ENCODE measurements around the gene CC2D2A.

The CC2D2A gene

DNA sequence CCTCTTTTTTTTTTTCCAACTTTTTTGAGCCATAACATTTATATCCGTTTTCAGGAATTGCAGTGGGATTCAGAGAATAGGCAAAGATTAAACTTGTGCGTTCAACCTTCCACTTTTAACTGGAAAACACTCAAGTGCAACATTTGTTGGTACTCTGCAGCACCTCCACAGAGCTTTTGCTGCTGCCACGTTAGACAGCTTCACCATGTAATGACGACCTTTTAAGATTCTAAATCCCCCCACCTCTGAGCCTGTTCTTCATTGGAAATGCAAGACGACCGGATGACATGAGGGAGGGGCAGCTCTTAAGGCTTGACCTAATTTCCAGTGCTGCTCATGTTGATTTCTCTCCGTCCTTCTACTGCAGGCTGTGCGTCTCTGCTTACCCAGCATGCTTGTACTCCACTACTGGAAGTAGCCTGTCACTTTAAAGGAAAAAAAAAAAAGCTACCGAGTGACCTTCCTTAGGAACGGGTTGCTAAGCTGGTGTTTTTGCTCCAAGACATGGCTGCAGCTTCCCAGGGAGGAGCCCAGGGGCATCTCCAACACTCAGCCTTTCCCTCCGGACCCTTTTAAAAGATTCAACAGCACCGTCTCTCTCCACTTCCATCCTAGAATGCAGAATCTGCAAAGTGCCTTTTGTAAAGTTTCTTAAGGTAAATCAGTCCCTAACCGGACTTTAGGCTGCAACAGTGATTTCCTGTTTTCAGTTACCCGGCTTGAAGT, at the start of gene CC2D2A:
CC2D2A (plus strand) TSS at position 481 of the 726 bp plus-strand sequence. CDS start 6,051 bp downstream, outside the sequence.
- DNase-seq (ENCODE audit: low read depth in 2 of 3, low spot score in 1 of 3) = no peak

DNA sequence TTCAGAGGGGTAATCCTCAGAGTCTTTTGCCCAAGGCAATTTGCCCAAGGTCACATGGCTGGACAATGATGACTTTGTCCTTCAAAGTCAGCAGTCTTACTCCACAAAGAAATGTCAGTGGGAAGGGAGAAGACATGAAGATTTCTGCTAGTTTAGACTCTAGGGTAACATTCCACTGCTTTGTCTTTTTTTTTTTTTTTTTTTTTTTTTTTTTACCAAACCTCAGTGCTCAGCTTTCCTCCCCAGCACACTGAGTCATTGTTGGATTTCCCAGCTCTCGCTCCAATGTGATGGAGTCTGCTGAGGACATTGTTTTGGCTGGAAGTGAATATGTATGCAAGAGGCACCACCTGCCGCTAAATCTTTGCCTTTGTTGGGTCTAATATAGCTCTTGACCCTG, 49.0 kb upstream of the CC2D2A start:
- no peak for DNase-seq (ENCODE audit: low read depth in 2 of 3, low spot score in 1 of 3)

DNA sequence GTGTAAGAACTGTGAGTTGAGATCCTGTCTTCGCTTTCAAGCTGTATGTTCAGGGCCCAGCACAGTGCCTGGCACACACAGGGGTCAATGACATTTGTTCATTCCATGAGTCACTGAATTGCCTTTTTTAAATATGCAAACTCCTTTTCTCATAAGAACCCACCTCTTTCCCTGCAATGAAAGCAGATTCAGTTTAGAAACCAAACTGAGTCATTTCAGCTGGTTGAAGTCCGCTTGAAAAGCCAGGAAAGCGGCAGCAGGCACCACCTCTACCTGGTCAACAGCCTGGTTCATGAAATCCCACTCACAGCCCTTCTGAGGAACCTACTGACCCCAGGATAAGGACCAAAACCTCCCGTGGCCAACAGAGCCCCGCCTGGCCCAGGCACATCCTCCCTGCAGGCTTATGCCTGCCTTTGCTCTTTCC, 46.4 kb upstream of the CC2D2A start:
- peak in 2 of 3 donors; percentile 8 to 16 for DNase-seq (ENCODE audit: low read depth in 2 of 3, low spot score in 1 of 3)

DNA sequence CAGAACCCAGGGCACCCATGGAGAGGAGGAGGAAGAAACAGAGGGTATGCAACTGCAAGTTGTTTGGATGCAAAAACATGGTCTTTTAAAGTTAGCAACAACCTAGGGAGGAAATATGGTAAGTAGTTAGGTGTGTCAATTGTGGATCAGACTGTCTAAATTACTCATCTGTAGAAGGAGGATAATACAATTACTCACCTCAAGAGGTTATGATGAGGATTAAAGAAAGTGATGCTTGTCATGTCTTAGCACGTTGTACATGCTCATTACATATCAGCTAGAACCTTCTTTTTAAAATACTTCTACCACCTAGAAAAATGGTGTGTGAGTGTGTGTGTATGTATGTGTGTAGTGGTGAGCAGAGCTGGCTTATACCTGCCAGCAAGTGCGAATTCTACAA, 44.2 kb upstream of the CC2D2A start:
- no peak for DNase-seq (ENCODE audit: low read depth in 2 of 3, low spot score in 1 of 3)

DNA sequence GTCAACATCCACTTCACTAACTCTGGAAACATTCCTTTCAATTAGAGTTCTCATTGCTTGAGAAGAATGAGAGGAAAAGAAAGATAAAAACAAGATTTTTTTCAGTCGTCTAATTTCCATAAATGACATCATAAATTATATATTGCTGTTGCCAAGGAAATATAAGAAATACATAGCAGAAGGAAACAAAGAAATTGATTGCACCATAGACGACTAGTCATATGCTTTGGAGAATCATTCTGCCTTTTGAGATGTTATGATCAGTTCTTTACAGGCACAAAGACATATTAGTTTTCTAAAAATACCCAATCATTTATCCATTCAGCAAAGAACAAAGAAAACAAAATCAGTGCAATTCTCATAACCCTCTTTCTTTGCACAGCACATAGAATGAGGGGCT, 42.5 kb upstream of the CC2D2A start:
- DNase-seq (ENCODE audit: low read depth in 2 of 3, low spot score in 1 of 3) = no peak

DNA sequence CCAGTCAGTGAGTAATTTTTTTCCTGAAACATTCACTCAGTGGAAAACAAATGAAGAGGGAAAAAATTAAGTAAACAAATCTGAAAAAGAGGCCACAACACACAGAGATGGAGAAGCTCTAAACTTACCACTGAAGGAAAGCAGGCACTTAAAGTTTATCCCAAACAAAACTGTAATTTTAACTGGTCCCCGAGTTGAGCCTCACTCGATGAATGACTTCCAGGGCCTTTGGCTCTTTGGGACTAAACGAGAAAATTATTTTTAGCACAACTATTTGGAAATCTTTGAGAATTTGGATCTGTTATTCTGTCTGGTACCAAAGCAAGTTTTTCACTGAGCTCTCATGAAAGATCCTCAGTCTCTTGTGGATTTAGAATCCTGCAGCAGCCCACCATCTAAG, 42.0 kb upstream of the CC2D2A start, which contains the start of gene C1QTNF7:
C1QTNF7 (plus strand) TSS at position 333 of the 400 bp plus-strand sequence. CDS start 7,711 bp downstream, outside the sequence.
- DNase-seq (ENCODE audit: low read depth in 2 of 3, low spot score in 1 of 3) = no peak

DNA sequence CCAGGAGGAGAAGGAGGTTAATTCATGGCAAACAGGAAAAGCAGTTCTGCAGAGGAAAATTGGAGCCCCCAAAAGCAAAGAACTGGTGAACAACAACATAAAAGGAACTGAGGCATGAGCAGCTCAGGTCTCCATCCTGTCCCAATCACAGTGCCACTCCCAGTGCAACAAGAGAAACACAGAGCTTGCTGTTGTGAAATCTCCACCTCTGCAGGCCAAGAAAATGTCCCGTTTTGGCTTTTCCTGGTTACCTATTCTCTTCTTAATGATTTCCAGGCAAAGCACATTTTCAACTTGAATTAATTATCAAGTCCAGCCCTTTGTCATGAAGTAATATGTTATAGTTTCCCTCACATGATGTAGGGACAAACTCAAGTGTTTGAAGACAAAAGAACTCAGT, 41.1 kb upstream of the CC2D2A start:
- DNase-seq (ENCODE audit: low read depth in 2 of 3, low spot score in 1 of 3) = no peak

DNA sequence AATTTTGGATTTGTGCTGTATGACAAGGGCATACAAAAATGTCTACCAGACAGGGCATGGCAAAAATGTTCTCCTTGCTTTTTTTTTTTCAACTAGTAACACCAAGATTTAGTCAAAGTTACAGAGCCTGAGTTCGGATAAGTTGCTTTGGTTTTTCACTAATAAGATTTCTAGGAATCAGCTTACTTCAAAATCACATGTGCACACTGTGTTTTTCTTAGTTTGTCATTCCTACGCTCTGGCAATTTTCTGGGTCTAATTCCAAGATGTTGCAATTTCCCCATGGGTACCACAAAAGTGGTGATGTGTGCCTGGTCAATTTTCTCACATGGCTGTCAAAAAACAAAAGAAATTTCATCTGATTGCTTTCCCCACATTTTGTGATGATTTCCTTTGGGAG, 35.6 kb upstream of the CC2D2A start:
- DNase-seq (ENCODE audit: low read depth in 2 of 3, low spot score in 1 of 3) = no peak

DNA sequence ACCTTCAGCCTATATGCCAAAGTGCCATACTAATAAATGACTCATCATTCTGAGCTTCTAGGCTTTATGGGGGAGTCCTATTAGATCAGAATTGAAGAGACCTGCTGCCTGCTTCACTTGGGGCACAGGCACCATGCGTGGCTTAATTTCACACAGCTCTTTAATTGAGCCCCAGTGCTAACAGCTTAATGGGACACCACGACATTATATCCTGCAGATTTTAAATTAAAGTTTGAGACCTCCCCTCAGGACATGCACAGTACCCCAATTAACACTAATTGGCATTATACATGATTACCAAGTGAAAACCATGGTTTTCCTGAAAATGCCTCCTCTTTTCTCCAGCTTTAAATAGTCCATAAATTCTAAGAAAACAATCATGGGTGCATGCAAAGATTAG, 35.0 kb upstream of the CC2D2A start:
- DNase-seq (ENCODE audit: low read depth in 2 of 3, low spot score in 1 of 3) = no peak

DNA sequence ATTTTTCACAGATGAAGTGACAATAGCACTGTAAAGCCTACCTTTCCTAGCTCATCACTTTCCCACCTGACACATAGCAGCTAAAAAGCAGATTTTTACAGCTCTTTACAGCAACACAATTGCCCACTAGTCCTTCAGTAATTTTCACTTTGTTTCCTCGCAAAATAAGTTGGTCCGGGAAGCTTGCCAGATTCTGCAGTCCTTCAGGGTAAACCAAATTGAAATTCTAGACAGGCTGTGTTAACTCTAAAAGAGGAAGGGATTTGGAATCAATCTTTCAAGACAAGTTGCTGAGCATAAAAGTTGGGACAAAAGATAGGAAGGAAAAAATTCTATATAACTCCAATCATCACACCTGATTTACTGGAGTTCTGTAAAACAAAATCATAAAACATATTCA, 33.2 kb upstream of the CC2D2A start:
- DNase-seq (ENCODE audit: low read depth in 2 of 3, low spot score in 1 of 3) = no peak

DNA sequence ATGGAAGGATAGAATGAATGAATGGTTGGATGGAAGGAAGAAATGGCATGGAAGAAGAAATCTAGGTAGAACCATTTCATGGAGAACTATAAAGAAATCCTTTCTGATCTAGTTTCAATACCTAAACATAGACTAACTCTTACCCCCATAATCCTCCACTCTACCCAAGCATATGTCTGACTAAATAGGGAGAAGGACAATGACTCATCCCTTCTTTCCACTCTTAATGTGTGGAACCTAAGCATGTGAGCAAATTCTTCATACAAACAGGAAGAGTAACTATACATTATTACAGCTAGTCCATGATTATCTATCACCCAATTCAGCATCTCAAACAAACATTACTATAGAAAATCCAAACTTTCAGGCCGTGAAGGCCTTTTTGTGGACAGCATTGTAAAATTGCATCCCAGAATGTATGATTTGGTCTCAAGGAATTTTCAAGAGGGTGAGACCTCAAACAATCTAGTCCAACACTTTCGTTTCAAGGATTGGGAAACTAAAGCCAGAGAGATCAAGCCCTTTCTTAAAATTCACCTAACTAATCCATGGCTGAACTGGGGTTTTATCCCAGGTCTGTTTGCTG, 30.6 kb upstream of the CC2D2A start:
- no peak for DNase-seq (ENCODE audit: low read depth in 2 of 3, low spot score in 1 of 3)

DNA sequence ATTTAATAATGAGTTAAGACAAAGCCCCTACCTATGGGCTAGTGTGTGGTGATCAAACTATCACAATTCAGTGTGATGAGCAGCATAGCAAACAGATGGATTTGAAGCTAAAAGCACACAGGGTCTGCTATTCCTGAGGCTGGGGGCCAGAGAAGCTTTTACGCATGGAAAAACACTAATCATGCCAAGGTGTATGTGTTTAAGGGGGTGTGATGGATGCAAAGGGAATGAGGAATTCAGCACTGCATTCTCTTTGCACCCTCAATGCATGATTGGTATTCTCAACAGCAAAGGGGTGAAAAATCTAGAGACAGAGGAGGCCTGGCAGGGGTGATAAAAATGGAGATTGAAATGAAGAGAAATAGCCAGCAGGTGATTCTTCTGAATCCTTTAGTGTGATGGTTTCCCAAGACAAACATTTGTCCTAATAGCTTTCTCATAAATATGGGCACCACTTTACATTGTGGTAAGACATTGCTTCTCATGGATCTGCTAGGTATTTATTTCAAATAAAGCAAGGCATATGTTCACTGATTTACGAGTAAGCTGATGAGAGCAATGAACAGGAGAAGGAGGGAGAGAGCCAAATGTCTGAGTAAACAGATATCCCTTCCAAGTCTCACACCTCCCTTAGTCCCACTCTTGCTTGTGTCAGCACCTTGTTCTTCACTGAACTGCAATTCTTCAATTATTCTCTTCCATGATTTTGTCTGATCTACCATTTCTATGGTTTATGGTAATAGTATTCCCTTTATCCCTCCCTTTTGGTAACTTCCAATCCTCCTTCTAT, 26.1 kb upstream of the CC2D2A start:
- DNase-seq (ENCODE audit: low read depth in 2 of 3, low spot score in 1 of 3) = no peak

DNA sequence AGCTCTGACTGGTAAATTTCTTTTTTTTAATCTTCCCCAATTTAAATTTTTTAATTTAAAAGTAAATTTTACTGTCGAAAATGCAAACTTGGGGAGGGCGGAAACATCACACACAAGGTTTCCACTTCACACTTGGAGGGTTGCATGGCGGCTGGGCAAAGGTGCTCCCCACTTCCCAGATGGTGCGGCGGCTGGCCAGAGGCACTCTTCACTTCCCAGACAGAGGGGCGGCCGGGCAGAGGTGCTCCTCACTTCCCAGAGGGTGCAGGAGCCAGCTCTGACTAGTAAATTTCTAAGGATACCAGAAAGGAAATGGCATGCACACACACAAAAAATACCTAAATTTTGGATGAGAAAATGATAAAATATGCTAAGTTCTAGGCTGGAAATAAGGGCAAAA, 25.4 kb upstream of the CC2D2A start:
- no peak for DNase-seq (ENCODE audit: low read depth in 2 of 3, low spot score in 1 of 3)

DNA sequence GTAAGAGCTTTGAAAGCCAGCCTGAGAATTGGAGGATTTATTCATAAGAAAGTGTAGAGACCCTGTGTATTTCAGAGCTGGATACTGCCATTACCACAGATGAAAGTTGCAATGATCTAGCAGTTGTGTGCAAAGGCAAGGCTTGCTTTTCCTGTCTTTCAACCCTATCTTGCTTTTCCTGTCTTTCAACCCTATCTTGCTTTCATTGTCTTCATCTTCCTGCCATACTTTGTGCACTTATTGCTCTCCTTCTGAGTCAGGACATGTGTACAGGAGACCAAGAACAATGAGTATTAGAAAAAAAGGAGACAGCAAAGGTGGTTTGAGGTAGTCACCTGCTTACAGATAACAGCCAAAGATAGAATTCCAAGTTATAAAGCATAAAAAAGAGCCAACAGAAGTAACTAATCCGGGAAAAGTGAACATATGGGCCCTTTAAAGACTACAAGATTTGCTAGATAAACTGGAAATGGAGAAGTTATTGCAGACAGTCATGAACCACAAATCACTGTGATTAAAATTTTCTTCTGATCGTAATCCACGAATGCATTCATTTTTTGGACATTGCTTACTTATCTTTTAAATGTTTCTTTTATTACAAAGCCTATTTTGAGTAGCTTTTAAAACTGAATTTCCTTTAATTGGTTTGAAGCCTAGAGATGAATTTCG, 24.7 kb upstream of the CC2D2A start:
- DNase-seq (ENCODE audit: low read depth in 2 of 3, low spot score in 1 of 3) = no peak

DNA sequence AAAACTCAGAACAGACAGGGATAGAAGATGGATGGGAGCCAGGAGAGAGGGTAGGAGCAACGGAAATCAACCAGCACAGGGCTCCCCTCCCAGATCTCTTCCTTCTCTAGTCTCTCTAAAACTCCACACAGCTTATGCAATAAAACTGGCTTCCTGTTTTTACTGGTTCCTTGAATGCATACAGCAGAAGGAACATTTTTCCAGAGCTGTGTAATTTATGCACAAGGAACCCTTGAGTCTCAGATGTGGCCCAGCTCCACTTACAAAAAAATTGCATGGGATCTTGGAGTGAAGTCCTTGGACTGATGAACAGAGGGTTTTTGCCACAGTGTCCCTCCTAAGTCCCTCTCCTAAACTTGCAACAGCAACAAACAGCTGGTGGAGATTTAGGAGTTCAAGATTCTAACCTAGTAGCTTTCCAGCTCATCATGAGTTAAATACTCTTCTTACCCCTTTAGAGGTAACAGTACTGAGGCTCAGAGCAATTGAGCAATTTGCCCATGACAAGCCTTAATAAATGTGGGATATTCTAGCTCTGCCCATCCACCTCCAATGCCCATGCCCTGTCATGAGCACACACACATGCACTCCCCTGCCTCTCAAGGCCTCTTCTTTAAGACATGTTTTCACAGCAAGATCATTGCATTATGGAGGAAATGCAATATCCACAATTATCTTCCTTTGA, 18.4 kb upstream of the CC2D2A start:
- no peak for DNase-seq (ENCODE audit: low read depth in 2 of 3, low spot score in 1 of 3)

DNA sequence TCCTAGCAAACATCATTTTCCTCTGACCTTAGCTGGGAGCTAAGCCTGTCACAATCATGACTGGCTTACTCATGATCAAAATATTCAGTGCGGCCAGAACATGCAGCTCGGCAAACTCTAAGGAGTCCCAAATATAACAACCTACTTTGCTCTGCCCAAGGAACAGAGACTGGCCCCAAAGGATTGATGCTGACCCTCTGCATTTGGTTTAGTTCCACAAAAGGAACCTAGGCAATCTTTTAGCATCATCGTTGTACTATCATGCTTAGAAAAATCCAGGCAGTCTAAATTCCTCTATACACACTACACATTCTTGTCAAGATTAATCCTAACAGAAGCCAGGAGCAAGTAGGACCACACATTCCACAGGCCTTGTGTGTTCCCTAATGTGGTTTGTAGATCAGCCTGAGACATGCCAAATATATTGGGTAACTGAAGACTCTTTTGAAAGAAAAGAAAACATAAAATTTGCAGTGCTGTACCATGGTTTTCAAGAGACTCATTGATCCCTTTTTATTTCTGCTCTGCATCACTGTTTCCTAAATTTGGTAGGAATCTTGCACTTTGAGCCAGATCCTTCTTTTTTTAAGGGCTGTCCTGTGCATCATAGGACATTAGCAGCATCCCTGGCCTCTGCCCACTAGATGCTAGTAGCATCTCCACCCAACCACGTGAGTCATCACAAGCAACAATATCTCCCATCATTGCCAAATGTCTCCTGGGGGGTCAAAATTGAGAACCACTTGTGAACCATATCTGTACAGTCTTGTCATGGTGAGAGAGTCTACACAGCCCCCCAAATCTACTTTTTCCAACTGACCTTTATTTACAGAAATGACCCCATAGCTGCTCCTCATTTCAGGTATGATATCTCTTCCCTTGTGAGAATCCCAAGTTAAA, 17.6 kb upstream of the CC2D2A start:
- no peak for DNase-seq (ENCODE audit: low read depth in 2 of 3, low spot score in 1 of 3)

DNA sequence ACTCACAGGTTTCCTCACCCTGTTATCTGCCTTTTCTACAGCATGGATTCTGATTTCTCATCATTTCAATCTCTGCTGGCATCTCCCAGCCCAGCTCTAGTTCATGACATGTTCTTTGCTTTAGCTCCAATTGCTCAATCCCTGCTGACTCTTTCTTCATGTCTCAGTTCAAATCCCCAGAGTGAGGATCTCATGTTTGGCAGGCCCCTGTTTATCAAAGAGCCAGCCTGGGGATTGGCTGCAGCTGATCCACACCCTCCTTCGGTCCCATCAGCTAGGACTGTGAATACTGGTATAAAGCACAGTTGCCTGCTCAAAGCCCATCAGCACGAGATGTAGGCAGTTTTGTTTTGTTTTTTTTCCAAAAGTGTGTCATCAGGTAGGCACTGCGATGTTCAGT, 14.4 kb upstream of the CC2D2A start:
- no peak for DNase-seq (ENCODE audit: low read depth in 2 of 3, low spot score in 1 of 3)

DNA sequence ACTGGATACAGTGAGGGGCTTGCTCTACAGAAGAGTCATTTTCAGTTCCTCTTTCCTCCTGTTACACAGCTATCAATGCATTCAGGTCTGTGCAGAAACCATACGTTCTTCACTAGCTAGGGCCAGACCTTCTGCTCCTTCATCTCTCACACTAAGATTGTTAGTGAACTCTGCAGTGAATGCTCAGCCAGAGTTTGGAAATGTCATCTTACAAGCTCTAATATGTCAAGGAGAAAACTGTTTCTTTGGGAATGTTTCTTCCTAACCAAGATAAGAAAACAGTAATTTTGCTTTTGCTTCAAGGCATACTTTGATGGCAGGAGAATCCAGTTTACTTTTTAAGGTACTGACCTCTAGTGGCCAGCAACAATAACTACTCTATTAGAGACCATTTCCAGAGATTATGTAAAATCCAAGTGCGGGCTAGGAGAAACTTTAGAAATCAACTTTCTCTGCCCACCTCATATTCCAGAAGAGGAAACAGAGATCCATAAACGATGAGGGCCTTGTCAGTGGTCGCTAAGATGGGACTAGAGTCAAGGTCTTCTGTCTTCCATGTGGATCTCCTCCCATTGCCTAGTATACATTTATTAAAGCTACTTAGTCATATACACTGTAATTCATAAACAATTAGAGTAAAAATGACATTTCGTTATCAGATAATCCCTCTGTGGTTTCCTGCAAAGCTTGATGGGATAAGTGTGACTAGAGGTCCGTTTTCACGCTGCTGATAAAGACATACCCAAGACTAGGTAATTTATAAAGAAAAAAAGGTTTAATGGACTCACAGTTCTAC, 12.1 kb upstream of the CC2D2A start:
- peak in 1 of 3 donors; percentile 7 for DNase-seq (ENCODE audit: low read depth in 2 of 3, low spot score in 1 of 3)

DNA sequence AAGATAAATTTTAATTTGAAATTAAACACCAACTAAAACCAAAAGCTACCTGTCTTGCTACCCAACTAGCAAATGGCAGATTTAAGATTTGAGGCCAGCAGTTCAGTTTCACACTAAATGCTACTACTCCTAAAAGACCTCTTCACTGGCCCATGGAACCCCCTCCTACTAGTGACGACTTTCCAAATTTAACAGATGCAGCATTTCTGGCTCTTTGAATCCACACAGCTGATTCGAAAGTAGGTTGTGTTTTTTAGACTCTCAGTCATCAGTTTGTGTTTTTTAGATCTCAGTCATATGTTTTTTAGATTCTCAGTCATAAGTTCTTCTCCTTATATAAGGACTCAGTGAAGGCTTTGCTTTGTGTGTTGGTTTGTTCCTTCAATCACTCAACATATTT, 11.1 kb upstream of the CC2D2A start:
- DNase-seq (ENCODE audit: low read depth in 2 of 3, low spot score in 1 of 3) = no peak

All from stimulated activated CD4-positive, alpha-beta T cell treated with anti-CD3 and anti-CD28 coated beads, Interleukin-12 subunit alpha, Interleukin-12 subunit beta, amount 100 ng/mL, for 48 hours (primary cell).